GM19193 (cell line): Measurements from ENCODE around the gene PLEKHG2.

Experiments
- POLR2A ChIP-seq: IDR thresholded peaks from 4 replicates; pipeline ENCODE4 v1.6.1; 2011; ENCODE audit not compliant: insufficient read depth, insufficient read length; ENCODE audit errors: extremely low read depth

Gene PLEKHG2

DNA sequence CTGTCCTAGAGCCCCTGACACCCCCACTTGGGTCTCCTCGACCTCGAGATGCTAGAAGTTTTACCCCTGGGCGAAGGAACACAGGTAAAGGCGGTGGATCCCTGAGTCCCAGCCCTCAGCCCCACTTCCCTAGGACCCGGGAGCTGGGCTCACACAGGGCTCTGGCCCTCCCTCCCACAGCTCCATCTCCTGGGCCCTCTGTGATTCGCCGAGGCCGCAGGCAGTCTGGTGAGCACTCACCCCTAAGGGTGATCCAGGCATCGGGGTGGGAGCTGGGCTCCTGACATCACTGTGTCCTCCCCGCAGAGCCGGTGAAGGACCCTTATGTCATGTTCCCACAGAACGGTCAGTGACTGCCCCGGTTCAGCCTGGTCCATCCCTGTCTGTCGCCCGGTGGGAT is 8.3 kb downstream of the PLEKHG2 start:
- TF ChIP-seq POLR2A, result no peak

DNA sequence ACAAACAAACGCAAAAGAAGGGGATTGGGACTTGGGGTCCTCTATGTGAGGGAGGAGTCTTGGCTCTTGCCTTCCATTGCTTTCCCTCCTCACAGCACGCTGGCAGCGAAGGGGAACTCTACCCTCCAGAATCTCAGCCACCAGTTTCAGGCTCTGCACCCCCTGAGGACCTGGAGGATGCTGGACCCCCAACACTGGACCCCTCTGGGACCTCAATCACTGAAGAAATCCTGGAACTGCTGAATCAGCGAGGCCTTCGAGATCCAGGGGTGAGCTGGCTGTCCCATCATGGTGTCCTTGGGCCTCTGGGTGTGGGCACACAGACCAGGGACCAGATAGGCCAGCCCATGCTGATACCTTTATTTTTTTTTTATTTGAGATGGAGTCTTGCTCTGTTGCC is 9.6 kb downstream of the PLEKHG2 start:
- TF ChIP-seq POLR2A, result no peak

DNA sequence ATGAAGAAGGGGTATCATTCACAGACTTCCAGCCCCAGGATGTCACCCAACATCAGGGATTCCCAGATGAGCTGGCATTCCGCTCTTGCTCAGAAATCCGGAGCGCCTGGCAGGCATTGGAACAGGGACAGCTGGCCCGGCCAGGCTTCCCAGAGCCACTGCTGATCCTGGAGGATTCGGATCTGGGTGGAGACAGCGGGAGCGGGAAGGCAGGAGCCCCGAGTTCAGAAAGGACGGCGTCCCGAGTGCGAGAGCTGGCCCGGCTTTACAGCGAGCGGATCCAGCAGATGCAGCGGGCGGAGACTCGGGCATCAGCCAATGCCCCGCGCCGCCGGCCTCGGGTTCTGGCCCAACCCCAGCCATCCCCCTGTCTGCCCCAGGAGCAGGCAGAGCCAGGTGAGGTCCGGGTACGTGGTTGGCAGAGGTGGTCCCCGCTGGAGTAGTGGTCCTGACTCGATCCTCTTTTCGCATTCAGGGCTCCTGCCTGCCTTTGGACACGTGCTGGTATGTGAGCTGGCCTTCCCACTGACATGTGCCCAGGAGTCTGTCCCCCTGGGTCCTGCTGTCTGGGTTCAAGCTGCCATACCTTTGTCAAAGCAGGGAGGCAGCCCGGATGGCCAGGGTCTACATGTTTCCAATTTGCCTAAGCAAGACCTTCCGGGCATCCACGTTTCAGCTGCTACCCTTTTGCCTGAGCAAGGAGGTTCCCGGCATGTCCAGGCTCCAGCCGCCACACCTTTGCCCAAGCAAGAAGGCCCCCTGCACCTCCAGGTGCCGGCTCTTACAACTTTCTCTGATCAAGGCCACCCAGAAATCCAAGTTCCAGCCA is 11.0 kb downstream of the PLEKHG2 start:
- TF ChIP-seq POLR2A, result no peak

DNA sequence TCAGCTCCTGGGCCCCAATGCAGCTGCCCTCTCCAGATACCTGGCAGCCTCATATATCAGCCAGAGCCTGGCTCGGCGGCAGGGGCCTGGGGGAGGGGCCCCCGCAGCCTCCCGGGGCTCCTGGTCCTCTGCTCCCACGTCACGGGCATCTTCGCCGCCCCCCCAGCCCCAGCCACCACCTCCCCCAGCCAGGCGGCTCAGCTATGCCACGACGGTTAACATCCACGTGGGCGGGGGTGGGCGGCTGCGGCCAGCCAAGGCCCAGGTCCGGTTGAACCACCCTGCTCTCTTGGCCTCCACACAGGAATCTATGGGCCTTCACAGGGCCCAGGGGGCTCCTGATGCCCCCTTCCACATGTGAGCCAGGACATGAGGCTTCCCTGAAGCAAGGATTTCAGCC is 12.5 kb downstream of the PLEKHG2 start:
- TF ChIP-seq POLR2A, result no peak

DNA sequence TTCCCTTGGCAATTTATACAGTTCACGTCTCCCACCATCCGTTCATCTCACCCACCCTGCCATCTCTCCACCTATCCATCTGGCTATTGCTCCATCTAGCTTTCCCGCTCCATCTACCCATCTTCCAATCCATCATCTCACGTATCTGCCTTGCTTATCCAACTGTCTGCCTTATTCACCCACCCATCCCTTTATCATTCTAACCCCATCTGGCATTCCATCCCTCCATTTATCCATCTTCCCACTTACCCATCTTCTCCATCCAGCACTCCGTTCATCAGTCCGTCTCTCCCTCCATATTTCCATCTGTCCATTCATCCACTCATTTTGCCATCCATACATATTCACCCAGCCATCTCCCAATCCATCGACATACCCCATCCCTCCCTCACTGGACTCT is 13.3 kb downstream of the PLEKHG2 start:
- no peak for TF ChIP-seq POLR2A

DNA sequence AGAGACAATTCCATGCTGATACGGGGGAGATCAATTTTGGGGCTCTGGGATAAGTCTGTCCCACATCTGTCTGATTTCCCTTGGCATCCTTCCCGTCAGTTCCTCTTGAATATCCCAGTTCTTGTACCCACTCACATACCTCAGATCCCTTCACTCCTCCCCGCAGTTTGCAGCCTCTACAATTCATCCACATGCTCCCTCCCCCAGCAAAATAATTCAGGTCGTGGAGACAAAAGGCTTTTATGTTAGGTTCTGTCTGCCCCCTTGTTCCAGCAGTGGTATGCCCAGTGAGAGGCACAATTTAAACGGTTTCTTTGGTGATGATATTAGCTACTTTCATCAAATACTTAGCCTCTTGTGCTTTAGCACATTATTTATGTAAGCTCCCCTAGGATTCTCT is 13.7 kb downstream of the PLEKHG2 start:
- TF ChIP-seq POLR2A, result no peak

DNA sequence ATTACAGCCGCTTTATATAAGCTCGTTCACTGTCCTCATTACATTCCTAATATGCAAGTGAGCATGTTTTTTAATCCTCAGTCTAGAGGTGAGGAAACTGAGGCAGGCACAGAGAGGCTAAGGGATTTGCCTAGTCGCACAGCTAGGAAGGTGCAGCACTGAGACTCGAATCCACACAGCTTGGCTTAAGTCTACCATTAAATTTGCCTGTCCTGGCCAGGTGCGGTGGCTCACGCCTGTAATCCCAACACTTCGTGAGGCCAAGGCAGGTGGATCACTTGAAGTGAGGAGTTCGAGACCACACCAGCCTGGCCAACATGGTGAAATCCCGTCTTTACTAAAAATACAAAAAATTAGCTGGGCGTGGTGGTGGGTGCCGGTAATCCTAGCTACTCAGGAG is 15.2 kb downstream of the PLEKHG2 start:
- TF ChIP-seq POLR2A, result no peak

DNA sequence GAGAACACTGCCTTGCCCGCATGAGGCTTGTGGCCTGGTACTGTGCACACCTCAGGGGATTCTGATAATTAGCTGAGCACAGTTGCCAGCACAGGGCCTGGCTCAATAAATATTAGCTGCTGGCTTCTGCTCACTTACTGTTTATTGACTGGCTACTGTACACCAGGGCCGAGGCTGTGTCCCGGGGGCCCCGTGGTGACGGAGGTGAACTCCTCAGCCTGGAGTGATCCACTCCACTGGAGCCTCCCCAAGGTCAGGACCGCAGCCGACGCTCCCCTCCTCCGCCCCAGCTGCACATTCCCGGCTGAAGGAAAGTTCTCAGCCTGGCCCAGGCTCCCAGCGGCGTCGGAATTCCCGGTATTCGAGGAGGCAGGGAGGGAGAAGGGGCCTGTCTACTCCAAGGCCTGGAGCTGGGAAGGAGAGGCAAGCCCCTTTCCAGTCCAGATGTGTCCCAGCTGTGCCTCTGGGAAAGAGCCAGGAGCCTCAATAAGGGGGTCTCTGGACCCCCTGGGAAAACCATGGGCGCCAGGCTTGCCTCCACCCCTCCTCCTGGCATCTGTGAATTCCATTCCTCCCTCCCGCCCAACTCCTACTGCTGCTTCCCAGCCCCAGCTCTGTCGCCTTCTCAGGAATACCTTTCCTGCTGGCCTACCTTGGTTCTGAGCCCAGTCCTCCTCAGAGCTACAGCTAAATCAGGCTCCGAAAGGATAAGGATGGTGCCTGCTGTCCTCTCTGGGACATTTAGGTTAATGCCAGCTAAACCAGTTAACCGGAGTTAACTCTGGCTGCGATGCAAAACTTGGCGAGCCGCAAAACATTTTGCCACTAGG is 16.0 kb downstream of the PLEKHG2 start:
- TF ChIP-seq POLR2A, result no peak

DNA sequence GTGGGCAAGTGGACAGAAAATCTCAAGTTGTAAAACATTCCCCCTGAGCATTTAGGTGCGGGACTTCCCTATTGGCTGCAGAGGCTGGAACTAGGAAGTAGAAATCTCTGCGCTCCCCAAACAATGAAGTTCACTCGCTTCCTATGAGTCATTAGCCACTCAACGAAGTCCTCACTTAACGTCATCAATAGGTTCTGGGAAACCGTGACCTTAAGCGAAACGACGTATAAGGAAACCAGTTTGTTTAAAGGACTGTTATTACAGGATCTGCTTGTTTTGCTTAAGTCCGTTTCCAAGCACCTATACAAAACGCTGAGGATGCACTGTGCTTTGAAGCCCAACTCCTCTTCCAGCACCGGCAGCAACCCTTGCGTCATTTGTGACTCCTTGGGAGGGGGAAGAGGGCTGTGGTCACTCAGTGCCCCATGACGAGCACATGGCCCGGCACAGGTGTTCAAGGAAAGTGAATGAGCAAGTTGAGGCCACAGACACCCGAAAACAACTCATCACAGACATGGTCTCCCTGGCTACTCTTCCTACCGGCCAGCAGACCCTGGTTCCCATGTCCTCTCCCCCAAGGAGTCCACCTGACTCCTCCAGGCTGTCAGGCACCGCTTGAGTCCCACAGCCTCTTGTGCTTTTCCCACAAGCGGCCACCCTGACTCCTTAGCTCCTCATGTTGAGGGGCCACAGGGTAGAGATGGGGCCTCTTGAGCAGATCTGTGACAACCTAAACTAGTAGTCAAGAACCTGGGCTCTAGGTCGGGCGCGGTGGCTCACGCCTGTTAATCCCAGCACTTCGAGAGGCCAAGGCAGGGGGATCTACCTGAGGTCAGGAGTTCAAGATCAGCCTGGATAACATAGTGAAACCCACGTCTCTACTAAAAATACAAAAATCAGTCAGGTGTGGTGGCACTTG is 18.5 kb downstream of the PLEKHG2 start:
- TF ChIP-seq POLR2A, result no peak

DNA sequence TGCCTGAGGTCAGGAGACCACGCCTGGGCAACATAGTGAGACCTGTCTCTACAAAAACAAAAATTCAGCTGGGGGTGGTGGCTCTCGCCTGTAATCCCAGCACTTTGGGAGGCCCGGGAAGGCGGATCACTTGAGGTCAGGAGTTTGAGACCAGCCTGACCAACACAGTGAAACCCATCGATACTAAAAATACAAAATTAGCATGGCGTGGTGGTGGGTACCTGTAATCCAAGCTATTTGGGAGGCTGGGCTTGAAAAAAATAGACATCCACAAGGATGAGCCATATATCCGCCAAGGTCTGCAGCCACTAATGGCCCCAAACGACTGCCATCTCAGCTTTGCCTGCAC is 20.2 kb downstream of the PLEKHG2 start:
- peak; percentile 29 for TF ChIP-seq POLR2A

DNA sequence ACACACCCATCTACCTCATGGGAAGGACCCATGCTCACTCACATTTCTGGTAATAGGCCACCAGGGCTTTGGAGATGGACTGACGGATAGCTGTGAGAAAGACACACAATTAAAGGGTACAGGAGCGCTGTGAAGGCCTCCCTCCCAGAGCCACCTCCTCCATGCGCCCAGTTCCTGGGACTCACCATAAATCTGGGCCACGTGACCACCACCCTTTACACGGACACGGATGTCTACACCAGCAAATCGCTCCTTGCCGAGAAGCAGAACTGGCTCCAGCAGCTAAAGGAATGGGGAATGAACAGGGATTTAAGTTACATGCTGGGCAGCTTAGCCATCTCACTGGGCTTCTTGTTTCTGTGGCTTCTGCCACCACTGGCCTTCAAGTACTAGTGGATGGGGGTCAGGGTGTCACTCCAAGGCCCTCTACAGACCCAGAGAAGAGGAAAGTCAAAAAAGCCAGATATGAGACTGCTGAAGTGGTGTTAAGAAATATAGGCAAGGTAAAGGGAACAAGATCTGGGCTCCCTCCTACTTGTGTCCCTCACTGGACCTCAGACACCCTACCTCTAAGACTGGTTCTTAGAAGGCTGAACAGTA is 21.1 kb downstream of the PLEKHG2 start:
- peak; percentile 44 for TF ChIP-seq POLR2A

DNA sequence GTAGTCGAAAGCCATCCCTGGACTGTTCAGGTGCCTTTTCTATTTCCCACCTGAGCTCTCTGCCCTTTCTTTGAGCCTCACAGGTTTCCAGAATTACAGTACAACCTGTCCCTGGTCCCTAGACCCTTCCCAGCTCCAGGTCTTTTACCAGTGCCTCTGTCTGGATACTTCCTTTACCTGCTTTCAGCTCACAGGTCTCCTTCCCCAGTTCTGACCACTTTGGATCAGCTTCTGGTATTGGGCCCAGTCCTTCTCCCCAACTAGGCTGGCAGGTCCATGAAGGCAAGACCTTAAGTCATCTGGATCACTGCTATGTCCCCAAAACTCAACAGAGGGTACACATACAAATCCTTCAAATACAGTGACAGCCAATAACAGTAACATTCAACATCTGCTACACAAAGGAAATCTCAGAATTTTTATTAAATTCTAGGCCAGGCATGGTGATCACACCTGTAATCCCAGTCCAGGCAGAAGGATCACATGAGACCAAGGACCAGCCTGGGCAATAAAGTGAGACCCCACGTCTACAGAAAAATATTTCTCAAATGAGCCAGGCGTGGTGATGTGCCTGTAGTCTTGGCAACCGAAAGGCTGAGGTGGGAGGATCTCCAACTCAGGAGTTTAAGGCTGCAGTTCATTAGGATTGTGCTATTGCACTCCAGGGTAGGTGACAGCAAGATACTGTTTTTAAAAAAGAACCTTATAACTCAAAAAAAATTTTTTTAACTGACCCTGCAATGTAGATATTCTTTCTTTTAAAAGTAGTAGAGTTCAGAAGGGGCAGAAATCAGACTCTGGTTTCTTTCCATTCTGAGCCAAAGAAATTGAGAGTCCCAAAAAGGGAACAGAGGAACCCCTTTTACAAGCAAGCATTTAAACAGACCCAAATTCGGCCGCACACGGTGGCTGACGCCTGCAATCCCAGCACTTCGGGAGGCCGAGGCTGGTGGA is 21.9 kb downstream of the PLEKHG2 start:
- TF ChIP-seq POLR2A, result no peak

DNA sequence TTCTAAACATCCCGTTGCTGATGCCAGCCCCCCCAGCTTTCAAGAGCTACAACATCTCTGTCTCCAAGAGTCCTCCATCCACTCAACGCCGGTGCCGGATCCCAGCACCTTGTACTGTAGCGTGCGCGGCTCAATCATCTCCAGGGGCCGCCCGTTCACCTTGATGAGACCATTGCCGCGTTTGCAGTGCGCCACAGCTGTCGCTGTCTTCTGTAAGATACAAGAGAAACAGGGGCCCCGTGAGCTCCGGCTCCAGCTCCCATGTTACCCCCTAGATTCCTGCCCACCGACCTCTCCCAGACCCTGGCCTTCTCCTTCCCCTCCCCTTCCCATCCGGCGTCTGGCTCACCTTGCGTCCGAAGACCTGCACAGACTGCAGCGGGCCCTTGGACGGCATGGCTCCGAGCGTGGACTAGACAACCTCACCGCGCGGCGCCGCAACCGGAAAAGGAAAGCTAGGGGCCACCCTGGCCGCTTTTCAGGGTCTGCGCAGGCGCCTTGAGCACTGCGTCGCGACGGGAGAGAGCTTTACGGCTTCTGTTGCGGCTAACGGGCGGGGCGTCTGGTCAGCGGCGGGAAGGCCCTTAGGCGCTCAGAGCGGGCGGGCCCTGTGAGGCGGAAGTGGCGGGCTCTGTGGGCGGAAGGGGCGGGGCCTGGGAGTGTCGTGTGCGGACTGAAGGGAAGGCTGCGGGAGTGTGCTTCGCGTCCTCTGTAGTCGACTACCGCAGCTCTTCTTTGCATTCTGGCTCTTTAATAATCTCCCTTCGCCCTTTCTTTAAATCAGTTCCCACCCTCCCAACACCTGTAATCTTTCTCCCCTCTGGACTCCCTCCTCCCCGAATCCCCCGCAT is 23.3 kb downstream of the PLEKHG2 start, which contains the start of gene RPS16:
Gene RPS16, minus strand, starts transcription at position 451 of the 851 bp plus-strand sequence. Its CDS starts 54 bp downstream, at position 397.
- peak; percentile 99 for TF ChIP-seq POLR2A

DNA sequence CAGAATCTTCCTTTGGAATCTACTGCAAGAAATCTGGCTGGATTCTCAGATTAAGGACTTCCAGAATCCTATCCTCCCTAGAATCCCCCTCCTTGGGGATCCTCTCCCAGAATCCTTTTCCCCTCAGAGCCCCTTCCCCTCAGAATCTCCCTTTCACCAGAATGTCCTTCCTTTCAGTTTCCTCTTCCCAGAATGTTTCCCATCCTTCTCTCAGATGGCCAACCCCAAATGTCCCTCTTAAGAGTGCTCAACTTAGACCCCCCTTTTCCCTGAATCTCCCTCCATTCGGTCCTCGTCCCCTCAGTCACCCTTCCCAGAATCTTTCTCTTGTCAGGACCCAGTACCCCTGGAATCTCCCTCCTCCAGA is 23.9 kb downstream of the PLEKHG2 start:
- TF ChIP-seq POLR2A, result no peak
